Neutrophil (primary cell): ENCODE data around the gene SORCS2.

Experiments
- H3K27ac ChIP-seq: fragments of 200-600 bp; sonication (generic); 2 replicates; pipeline ENCODE4 v1.5.1; 2016; ENCODE audit warnings: mild to moderate bottlenecking, moderate library complexity
- H3K27me3 ChIP-seq: fragments of 200-600 bp; sonication (generic); 2 replicates; pipeline ENCODE4 v1.6.0; 2016; ENCODE audit warnings: mild to moderate bottlenecking
- H3K36me3 ChIP-seq: fragments of 200-600 bp; sonication (generic); 2 replicates; pipeline ENCODE4 v1.5.1; 2017
- H3K4me1 ChIP-seq, 2 experiments: fragments of 200-600 bp in 1 of 2; sonication (generic) in 1 of 2; 1 replicate in 1 of 2; 2 replicates in 1 of 2; pipeline versions ENCODE4 v1.5.1 to v1.6.1; 2013 to 2016; ENCODE audit warnings: low read depth in 1 of 2, low read length in 1 of 2, mild to moderate bottlenecking in 1 of 2, moderate library complexity in 1 of 2; ENCODE audit not compliant: control insufficient read depth in 1 of 2, insufficient read depth in 1 of 2
- H3K4me3 ChIP-seq, 2 experiments: fragments of 200-600 bp in 1 of 2; sonication (generic) in 1 of 2; 1 replicate in 1 of 2; 2 replicates in 1 of 2; pipeline ENCODE4 v1.5.1; 2013 to 2016; ENCODE audit warnings: low read depth in 1 of 2, low read length in 1 of 2, mild to moderate bottlenecking in 1 of 2, moderate library complexity in 1 of 2
- H3K9me3 ChIP-seq: fragments of 200-600 bp; sonication (generic); 2 replicates; pipeline ENCODE4 v1.5.1; 2016
- TF ChIP-seq, protein P1 (sequence below): fragments of 200-600 bp; sonication (generic); IDR thresholded peaks from 2 replicates; pipeline ENCODE4 v1.5.1; 2016; ENCODE audit warnings: antibody characterized with exemption

The SORCS2 gene

DNA sequence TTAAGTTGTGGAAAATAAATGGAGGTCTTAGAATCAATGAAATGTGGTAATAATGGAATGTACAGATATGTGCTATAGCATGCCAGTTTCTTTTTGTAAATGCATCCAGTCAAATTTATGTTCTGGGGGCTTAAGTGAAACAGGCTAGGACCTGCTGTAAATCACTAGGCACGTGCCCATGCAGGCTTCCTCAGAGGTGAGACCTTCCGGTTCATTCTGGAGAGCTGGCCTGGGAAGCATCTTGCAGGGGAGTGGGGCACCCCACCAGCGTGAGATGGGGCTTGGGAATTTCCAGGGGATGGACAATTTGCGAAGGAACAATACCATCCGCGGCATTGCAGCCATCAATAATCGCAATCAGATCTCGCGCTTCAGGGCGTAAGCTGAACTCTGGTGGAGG lies 80.1 kb downstream of the SORCS2 start:
- Histone ChIP-seq H3K9me3 (no peaks in the 10 kb centered on the region), H3K4me1 (no peaks in the 10 kb centered on the region), H3K36me3 (no peaks in the 10 kb centered on the region), H3K27ac (no peak overlapping the region), H3K4me3 (no peak overlapping the region), H3K27me3 (no peaks in the 10 kb centered on the region)
- TF ChIP-seq, protein P1, sequence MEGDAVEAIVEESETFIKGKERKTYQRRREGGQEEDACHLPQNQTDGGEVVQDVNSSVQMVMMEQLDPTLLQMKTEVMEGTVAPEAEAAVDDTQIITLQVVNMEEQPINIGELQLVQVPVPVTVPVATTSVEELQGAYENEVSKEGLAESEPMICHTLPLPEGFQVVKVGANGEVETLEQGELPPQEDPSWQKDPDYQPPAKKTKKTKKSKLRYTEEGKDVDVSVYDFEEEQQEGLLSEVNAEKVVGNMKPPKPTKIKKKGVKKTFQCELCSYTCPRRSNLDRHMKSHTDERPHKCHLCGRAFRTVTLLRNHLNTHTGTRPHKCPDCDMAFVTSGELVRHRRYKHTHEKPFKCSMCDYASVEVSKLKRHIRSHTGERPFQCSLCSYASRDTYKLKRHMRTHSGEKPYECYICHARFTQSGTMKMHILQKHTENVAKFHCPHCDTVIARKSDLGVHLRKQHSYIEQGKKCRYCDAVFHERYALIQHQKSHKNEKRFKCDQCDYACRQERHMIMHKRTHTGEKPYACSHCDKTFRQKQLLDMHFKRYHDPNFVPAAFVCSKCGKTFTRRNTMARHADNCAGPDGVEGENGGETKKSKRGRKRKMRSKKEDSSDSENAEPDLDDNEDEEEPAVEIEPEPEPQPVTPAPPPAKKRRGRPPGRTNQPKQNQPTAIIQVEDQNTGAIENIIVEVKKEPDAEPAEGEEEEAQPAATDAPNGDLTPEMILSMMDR: no peak

DNA sequence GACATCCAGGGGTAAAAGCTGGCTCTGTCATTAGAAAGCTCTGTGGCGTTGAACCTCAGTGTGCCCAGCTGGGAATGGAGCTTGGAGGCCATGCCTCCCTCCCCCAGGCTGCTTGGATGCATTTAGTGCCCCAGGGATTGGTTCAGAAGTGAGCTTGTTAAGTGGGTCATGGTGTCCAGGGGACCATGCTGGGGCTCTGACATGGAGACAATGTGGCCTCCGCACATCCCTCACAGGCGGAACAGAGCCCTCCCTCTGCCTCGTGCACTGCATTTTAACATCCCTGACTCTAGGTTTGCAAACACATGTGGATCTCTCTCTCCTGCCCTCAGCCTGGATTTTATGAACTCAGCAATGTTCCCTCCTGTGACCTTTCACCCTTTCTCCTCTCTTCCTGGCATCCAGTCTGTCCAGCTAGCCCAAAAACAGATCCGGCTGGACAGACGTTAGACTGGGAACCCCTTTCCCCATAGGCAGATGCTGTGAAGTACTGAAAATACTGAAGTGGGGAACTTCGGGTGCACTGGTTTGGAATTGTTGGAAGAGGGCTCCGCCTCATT lies 81.5 kb downstream of the SORCS2 start:
- no peak overlapping the region for H3K27ac ChIP-seq
- H3K4me1 ChIP-seq: no peaks in the 10 kb centered on the region
- H3K36me3 ChIP-seq: no peaks in the 10 kb centered on the region
- no peaks in the 10 kb centered on the region for H3K9me3 ChIP-seq
- TF ChIP-seq, protein P1: no peak
- no peaks in the 10 kb centered on the region for H3K27me3 ChIP-seq
- H3K4me3 ChIP-seq: no peak overlapping the region

DNA sequence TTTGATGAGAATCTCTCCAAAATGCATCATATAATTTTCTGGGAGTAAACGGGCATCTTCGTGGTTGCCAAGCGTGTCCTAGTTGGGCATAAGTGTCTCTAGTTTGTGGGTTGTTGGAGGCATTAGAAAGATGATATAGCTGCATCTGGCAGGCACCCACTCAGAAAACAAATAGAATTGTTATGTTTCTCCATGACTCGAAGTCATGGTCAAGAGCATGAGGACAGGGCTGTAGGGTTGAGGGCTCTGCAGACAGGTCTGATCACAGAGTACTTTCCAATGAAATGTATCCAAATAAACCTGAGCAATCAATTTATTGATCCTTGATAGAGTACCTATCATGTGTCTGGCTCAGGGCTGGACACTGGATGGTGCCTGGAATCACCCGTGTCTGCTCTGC lies 82.7 kb downstream of the SORCS2 start:
- no peaks in the 10 kb centered on the region for H3K4me1 ChIP-seq
- TF ChIP-seq, protein P1: no peak
- no peaks in the 10 kb centered on the region for H3K36me3 ChIP-seq
- H3K4me3 ChIP-seq: no peak overlapping the region
- no peaks in the 10 kb centered on the region for H3K9me3 ChIP-seq
- H3K27me3 ChIP-seq: no peaks in the 10 kb centered on the region
- H3K27ac ChIP-seq: no peak overlapping the region

DNA sequence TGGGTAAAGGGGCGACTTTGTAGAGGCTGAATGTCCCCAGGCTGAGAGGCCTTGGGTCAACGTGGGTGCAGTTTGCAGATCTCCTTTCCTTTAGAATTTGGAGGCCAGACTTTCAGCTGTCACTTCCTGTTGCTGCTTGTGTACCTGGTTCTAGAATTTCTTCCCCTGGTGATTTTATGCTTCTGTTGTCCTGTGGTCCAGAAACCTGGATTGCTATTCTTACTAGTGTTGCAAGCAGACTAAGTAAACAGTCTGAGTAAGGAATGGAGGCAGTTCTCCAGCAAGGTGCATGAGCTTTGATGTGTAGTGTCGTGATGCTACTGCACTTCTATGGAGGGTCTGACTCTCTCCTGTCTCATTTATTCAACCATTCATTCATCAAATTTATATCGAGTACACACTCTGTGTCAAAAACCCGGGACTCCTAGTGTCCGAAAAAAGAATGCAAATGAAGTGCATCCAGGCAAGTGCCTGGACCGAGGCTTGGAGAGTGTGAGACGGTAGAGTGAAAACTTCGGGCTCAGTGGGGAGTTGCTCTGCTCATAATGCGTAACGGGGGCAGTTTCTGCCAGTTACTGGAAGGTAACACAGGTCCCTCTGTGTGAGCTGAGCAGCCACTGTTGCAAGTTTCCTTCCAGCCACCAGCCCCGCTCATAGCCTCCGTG lies 83.3 kb downstream of the SORCS2 start:
- Histone ChIP-seq H3K4me1 (no peaks in the 10 kb centered on the region), H3K36me3 (no peaks in the 10 kb centered on the region), H3K4me3 (no peak overlapping the region), H3K27me3 (no peaks in the 10 kb centered on the region), H3K9me3 (no peaks in the 10 kb centered on the region), H3K27ac (no peak overlapping the region)
- TF ChIP-seq, protein P1: no peak

DNA sequence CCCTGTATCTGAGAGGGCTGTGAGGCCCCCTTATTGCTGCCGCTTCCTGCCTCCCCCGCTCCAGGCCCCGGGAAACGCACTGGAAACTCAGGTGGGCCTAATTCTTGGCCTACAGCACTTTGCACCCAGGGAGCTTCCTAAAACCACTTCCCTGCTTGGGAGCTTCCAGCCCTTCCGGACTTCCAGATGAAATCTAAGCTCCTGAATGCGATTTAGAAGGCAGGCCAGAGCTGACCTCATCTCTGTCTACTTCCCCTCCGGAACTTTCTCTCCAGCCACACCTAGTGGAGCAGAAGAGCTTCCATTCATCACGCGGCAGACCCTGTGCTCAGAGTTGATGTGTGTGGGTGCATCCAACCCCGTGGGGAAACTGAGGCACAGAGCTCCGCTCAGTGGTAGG lies 84.2 kb downstream of the SORCS2 start:
- TF ChIP-seq, protein P1: no peak
- Histone ChIP-seq H3K36me3 (no peaks in the 10 kb centered on the region), H3K9me3 (no peaks in the 10 kb centered on the region), H3K4me1 (no peaks in the 10 kb centered on the region), H3K27me3 (peaks cover 1% of the 10 kb centered on the region), H3K4me3 (no peak overlapping the region), H3K27ac (no peak overlapping the region)
